Mesothelial cell of epicardium (in vitro differentiated cells): ENCODE measurements around the gene GJB5. TPM values are rescaled to one million over a fixed set of nuclear protein-coding genes. Genes with fewer than 3 reads are reported as not detected.

Experiments used
- DNase-seq, 2 experiments: peaks; one replicate each; pipeline ENCODE4 v3.0.0; 2021; ENCODE audit warnings: low spot score in 2 of 2; ENCODE audit not compliant: unreplicated experiment in 2 of 2
- H3K27ac Mint-ChIP-seq: 2 replicates; pipeline ENCODE4 v1.8.0; 2021; ENCODE audit warnings: mixed read lengths
- H3K27me3 Mint-ChIP-seq: 2 replicates; pipeline ENCODE4 v1.8.0; 2021; ENCODE audit warnings: low read depth, mixed read lengths
- H3K36me3 Mint-ChIP-seq: 2 replicates; pipeline ENCODE4 v1.8.0; 2021; ENCODE audit warnings: mixed read lengths
- H3K4me1 Mint-ChIP-seq: 2 replicates; pipeline ENCODE4 v1.8.0; 2021; ENCODE audit warnings: mixed read lengths
- H3K4me3 Mint-ChIP-seq: 2 replicates; pipeline ENCODE4 v1.8.0; 2021; ENCODE audit warnings: mild to moderate bottlenecking, moderate library complexity, mixed read lengths
- H3K9me3 Mint-ChIP-seq: 2 replicates; pipeline ENCODE4 v1.8.0; 2021; ENCODE audit warnings: mixed read lengths
- CTCF ChIP-seq: fragments of 200-600 bp; sonication (generic); IDR thresholded peaks from one replicate; pipeline ENCODE4 v1.5.0; 2021; ENCODE audit warnings: antibody characterized with exemption; ENCODE audit not compliant: unreplicated experiment
- total RNA-seq: library from RNA; stranded (reverse); gene quantifications from 3 replicates; pipeline ENCODE4 v1.2.1, GENCODE V29; 2021

Gene GJB5
- total RNA-seq, 1 donor from 2014 or later: 0.38 TPM

- no peak for DNase-seq
- Mint-ChIP-seq H3K4me3 (no peak overlapping the region), H3K9me3 (peaks cover 12% of the 10 kb centered on the region), H3K27me3 (peaks cover 5% of the 10 kb centered on the region), H3K27ac (no peak overlapping the region), H3K36me3 (no peaks in the 10 kb centered on the region), H3K4me1 (no peaks in the 10 kb centered on the region)
- no peak for TF ChIP-seq CTCF
Measured at GRCh38 chr1:34806396-34806795, 51.5 kb downstream of the GJB5 start.

Other genes with a start within 250 kb of the GJB5 start
- gene GJB4, start 4.7 kb downstream of the GJB5 start, total RNA-seq: not detected in 3 replicates
- 0.14 TPM in 1 of 3 replicates, not detected in the others for gene GJB3, start 26.2 kb downstream of the GJB5 start, total RNA-seq
- gene GJA4, start 38.0 kb downstream of the GJB5 start, total RNA-seq: not detected in 3 replicates
- 24.3 to 27.4 TPM (median 24.6 TPM) in 3 replicates for gene SMIM12, start 104.7 kb downstream of the GJB5 start, total RNA-seq
- gene DLGAP3, start 174.6 kb downstream of the GJB5 start, total RNA-seq: 0.23 to 0.44 TPM (median 0.27 TPM) in 3 replicates
- gene TMEM35B, start 230.3 kb downstream of the GJB5 start, total RNA-seq: 13.9 to 16.5 TPM (median 14.9 TPM) in 3 replicates